RCC 7860 (cell line): ENCODE measurements around the gene PSMB3.

Source experiments
- DNase-seq: peaks from one replicate; pipeline ENCODE4 v3.0.0-alpha.2; 2015; ENCODE audit warnings: low spot score
- FAIRE-seq: peaks from 2 replicates; lab custom pipeline; 2012; peaks lifted over from hg19 to GRCh38; lab: Jason Lieb, UNC

Gene PSMB3

GRCh38 chr17:38733282-38733981 lies 19.1 kb upstream of the PSMB3 start:
- DNase-seq (no peak), FAIRE-seq (no peak)

- FAIRE-seq, result no peak
- no peak for DNase-seq
Observed at GRCh38 chr17:38733982-38734973, 18.3 kb upstream of the PSMB3 start.

GRCh38 chr17:38735161-38735997 lies 17.2 kb upstream of the PSMB3 start:
- DNase-seq (peak; percentile 18), FAIRE-seq (no peak)

GRCh38 chr17:38738007-38738662 lies 14.4 kb upstream of the PSMB3 start:
- DNase-seq (no peak), FAIRE-seq (no peak)

- FAIRE-seq (no peak), DNase-seq (no peak)
Observed at GRCh38 chr17:38738686-38739085, 13.9 kb upstream of the PSMB3 start.

GRCh38 chr17:38739305-38739704 lies 13.2 kb upstream of the PSMB3 start:
- no peak for DNase-seq
- no peak for FAIRE-seq

GRCh38 chr17:38740044-38740443 lies 12.5 kb upstream of the PSMB3 start:
- DNase-seq (no peak), FAIRE-seq (no peak)

GRCh38 chr17:38740806-38741205 lies 11.7 kb upstream of the PSMB3 start:
- FAIRE-seq, result no peak
- no peak for DNase-seq

- DNase-seq (no peak), FAIRE-seq (no peak)
Observed at GRCh38 chr17:38741461-38741860, 11.1 kb upstream of the PSMB3 start.

- FAIRE-seq (no peak), DNase-seq (no peak)
Observed at GRCh38 chr17:38741921-38742410, 10.6 kb upstream of the PSMB3 start.

- no peak for FAIRE-seq
- no peak for DNase-seq
Observed at GRCh38 chr17:38742411-38743308, 9.9 kb upstream of the PSMB3 start.

- DNase-seq (no peak), FAIRE-seq (no peak)
Observed at GRCh38 chr17:38743556-38744171, 8.9 kb upstream of the PSMB3 start.

GRCh38 chr17:38745545-38745944 lies 7.0 kb upstream of the PSMB3 start:
- peak; percentile 17 for DNase-seq
- FAIRE-seq, result no peak

- FAIRE-seq (no peak), DNase-seq (no peak)
Observed at GRCh38 chr17:38746004-38746848, 6.3 kb upstream of the PSMB3 start.

- FAIRE-seq, result no peak
Observed at GRCh38 chr17:38746849-38747462, 5.6 kb upstream of the PSMB3 start.

GRCh38 chr17:38747463-38748148 lies 4.9 kb upstream of the PSMB3 start:
- DNase-seq (no peak), FAIRE-seq (no peak)

More at GRCh38 chr17:38746849-38747462, 5.6 kb upstream of the PSMB3 start:
- DNase-seq, result no peak
